ENCODE measurements around the gene PCSK5. TPM values are rescaled to one million over a fixed set of nuclear protein-coding genes. Genes with fewer than 3 reads are reported as not detected.

PCSK5 gene
- polyA plus RNA-seq, 1 donor (not counting 4 experiments of a cell fraction or from before 2014, with no cell fraction given) = 1.9 TPM

DNA sequence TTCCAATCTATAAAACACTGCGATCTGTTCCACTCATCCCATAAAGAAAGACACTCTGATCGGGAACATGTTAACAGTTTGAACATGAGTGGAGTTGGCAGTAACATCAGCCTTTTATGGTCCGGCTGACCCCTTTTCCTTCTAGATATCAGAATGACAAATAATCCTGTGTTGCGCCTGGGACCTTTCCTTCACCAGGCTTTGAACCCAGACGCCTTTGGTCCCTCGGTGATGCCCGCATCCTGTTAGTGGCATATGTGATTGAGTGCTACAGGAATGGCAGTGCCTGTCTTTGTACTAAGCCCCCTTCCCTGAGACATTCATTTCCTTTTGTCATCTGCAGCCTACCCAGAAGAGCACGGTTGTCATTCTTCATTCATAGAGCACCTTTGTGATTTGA is 209.0 kb downstream of the PCSK5 start:
- TF ChIP-seq EZH2 (IDR thresholded peaks at IDR 0.05; ENCODE audit: low read length) = no peak
- TF ChIP-seq, protein P1, sequence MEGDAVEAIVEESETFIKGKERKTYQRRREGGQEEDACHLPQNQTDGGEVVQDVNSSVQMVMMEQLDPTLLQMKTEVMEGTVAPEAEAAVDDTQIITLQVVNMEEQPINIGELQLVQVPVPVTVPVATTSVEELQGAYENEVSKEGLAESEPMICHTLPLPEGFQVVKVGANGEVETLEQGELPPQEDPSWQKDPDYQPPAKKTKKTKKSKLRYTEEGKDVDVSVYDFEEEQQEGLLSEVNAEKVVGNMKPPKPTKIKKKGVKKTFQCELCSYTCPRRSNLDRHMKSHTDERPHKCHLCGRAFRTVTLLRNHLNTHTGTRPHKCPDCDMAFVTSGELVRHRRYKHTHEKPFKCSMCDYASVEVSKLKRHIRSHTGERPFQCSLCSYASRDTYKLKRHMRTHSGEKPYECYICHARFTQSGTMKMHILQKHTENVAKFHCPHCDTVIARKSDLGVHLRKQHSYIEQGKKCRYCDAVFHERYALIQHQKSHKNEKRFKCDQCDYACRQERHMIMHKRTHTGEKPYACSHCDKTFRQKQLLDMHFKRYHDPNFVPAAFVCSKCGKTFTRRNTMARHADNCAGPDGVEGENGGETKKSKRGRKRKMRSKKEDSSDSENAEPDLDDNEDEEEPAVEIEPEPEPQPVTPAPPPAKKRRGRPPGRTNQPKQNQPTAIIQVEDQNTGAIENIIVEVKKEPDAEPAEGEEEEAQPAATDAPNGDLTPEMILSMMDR (optimal IDR thresholded peaks at IDR 0.05 in 1 of 3, IDR thresholded peaks at IDR 0.05 in 1 of 3, conservative IDR thresholded peaks at IDR 0.05 in 1 of 3; ENCODE audit: extremely low read depth in 1 of 3, insufficient read depth in 2 of 3, low read length in 3 of 3) = no peak
- Histone ChIP-seq H3K4me2 (ENCODE audit: control insufficient read depth, extremely low read depth, insufficient read depth, low read depth, low read length) (no peak overlapping the region), H3K9me3 (ENCODE audit: control insufficient read depth, low read depth, low read length) (no peaks in the 10 kb centered on the region), H4K20me1 (ENCODE audit: control insufficient read depth, extremely low read depth, insufficient read depth, low read length) (no peaks in the 10 kb centered on the region), H3K27me3 (ENCODE audit: control insufficient read depth, extremely low read depth, insufficient read depth, low read length) (no peaks in the 10 kb centered on the region), H3K9me1 (ENCODE audit: control insufficient read depth, extremely low read depth, insufficient read depth, low read length) (no peaks in the 10 kb centered on the region), H3K27ac (ENCODE audit: control insufficient read depth, insufficient read depth, low read length) (no peak overlapping the region), H3K4me1 (ENCODE audit: control insufficient read depth, extremely low read depth, insufficient read depth, low read length) (no peaks in the 10 kb centered on the region), H3K79me2 (ENCODE audit: control insufficient read depth, insufficient read depth, low read length) (no peaks in the 10 kb centered on the region), H2AFZ (ENCODE audit: control insufficient read depth, low read length) (no peak overlapping the region), H3K4me3 (ENCODE audit: control insufficient read depth in 2 of 3, extremely low read depth in 1 of 3, insufficient read depth in 2 of 3, low read depth in 1 of 3, low read length in 3 of 3) (no peak overlapping the region), H3K9ac (ENCODE audit: control insufficient read depth, extremely low read depth, insufficient read depth, low read length) (no peak overlapping the region), H3K36me3 (ENCODE audit: control insufficient read depth in 2 of 2, extremely low read depth in 1 of 2, insufficient read depth in 2 of 2, low read length in 2 of 2) (no peaks in the 10 kb centered on the region)
- FAIRE-seq (no peak), DNase-seq (ENCODE audit: low read depth, low spot score) (no peak)
- dilution Hi-C loops (cut with MboI; ENCODE audit: extremely low pct_ligation_motif_present, low sequenced_read_pairs) = no loop called here

DNA sequence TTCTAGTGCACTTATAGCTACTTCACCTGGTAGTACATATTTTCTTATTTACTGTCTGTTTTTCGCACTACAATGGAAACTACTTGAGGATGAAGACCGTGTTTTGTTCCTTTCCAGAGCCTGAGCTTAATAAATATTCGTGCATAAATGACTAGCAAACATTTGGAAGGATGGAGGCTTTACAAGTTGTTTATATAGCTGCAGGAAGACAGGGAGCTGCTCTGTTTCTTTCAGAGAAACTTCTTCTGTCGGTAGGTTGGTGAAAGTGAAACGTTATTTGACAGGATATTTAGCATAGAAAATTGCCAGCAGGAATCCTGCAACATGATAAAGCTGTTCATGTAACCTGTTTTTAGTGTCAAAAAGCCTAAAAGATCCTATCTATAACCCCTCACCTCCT is 210.6 kb downstream of the PCSK5 start:
- no peak overlapping the region for H3K4me3 ChIP-seq (ENCODE audit: control insufficient read depth in 2 of 3, extremely low read depth in 1 of 3, insufficient read depth in 2 of 3, low read depth in 1 of 3, low read length in 3 of 3)

More for the DNA sequence above, 210.6 kb downstream of the PCSK5 start:
- TF ChIP-seq EZH2 (IDR thresholded peaks at IDR 0.05; ENCODE audit: low read length) = no peak
- TF ChIP-seq, protein P1 (optimal IDR thresholded peaks at IDR 0.05 in 1 of 3, IDR thresholded peaks at IDR 0.05 in 1 of 3, conservative IDR thresholded peaks at IDR 0.05 in 1 of 3; ENCODE audit: extremely low read depth in 1 of 3, insufficient read depth in 2 of 3, low read length in 3 of 3) = no peak
- Histone ChIP-seq H3K9ac (ENCODE audit: control insufficient read depth, extremely low read depth, insufficient read depth, low read length) (no peak overlapping the region), H3K27me3 (ENCODE audit: control insufficient read depth, extremely low read depth, insufficient read depth, low read length) (no peaks in the 10 kb centered on the region), H3K4me1 (ENCODE audit: control insufficient read depth, extremely low read depth, insufficient read depth, low read length) (no peaks in the 10 kb centered on the region), H3K4me2 (ENCODE audit: control insufficient read depth, extremely low read depth, insufficient read depth, low read depth, low read length) (no peak overlapping the region), H2AFZ (ENCODE audit: control insufficient read depth, low read length) (no peak overlapping the region), H3K9me3 (ENCODE audit: control insufficient read depth, low read depth, low read length) (no peaks in the 10 kb centered on the region), H3K79me2 (ENCODE audit: control insufficient read depth, insufficient read depth, low read length) (no peaks in the 10 kb centered on the region), H3K9me1 (ENCODE audit: control insufficient read depth, extremely low read depth, insufficient read depth, low read length) (no peaks in the 10 kb centered on the region), H3K27ac (ENCODE audit: control insufficient read depth, insufficient read depth, low read length) (no peak overlapping the region), H3K36me3 (ENCODE audit: control insufficient read depth in 2 of 2, extremely low read depth in 1 of 2, insufficient read depth in 2 of 2, low read length in 2 of 2) (no peaks in the 10 kb centered on the region), H4K20me1 (ENCODE audit: control insufficient read depth, extremely low read depth, insufficient read depth, low read length) (no peaks in the 10 kb centered on the region)
- FAIRE-seq (no peak), DNase-seq (ENCODE audit: low read depth, low spot score) (no peak)
- dilution Hi-C loops (cut with MboI; ENCODE audit: extremely low pct_ligation_motif_present, low sequenced_read_pairs) = no loop called here
